GM06990 (cell line): ENCODE measurements around the gene IRX4.

Source experiments
- DNase-seq: peaks from one replicate; pipeline ENCODE4 v3.0.0-alpha.2; 2011; ENCODE audit not compliant: insufficient read length; ENCODE audit errors: extremely low read depth
- H3K27me3 ChIP-seq: replicated peaks from 2 replicates; pipeline ENCODE4 v1.6.0; 2011; ENCODE audit warnings: low read length; ENCODE audit not compliant: control insufficient read depth, insufficient read depth
- H3K36me3 ChIP-seq: 2 replicates; pipeline ENCODE4 v1.5.1; 2011; ENCODE audit warnings: low read length; ENCODE audit not compliant: control insufficient read depth, insufficient read depth
- H3K4me3 ChIP-seq: replicated peaks from 2 replicates; pipeline ENCODE4 v1.5.1; 2011; ENCODE audit warnings: low read depth, mild to moderate bottlenecking, control low read depth, low read length
- CTCF ChIP-seq: IDR thresholded peaks from 2 replicates; pipeline ENCODE4 v1.5.1; 2011; ENCODE audit warnings: low read length, control low read depth, mild to moderate bottlenecking, inconsistent platforms; ENCODE audit not compliant: insufficient read depth, poor library complexity, severe bottlenecking

IRX4 gene

GRCh38 chr5:1897386-1897785 lies 14.7 kb upstream of the IRX4 start:
- peaks cover 8% of the 10 kb centered on the region for H3K27me3 ChIP-seq
- no peaks in the 10 kb centered on the region for H3K36me3 ChIP-seq
- no peak for TF ChIP-seq CTCF
- H3K4me3 ChIP-seq = no peak overlapping the region
- no peak for DNase-seq

GRCh38 chr5:1896602-1897376 lies 14.1 kb upstream of the IRX4 start:
- no peak overlapping the region for H3K4me3 ChIP-seq
- no peaks in the 10 kb centered on the region for H3K36me3 ChIP-seq
- H3K27me3 ChIP-seq = peaks cover 9% of the 10 kb centered on the region
- no peak for TF ChIP-seq CTCF
- no peak for DNase-seq

GRCh38 chr5:1895739-1896420 lies 13.2 kb upstream of the IRX4 start:
- no peak for DNase-seq
- no peak for TF ChIP-seq CTCF
- Histone ChIP-seq H3K27me3 (peaks cover 9% of the 10 kb centered on the region), H3K36me3 (no peaks in the 10 kb centered on the region), H3K4me3 (no peak overlapping the region)

GRCh38 chr5:1894243-1894642 lies 11.5 kb upstream of the IRX4 start:
- Histone ChIP-seq H3K4me3 (no peak overlapping the region), H3K27me3 (peaks cover 9% of the 10 kb centered on the region)

GRCh38 chr5:1893754-1894153 lies 11.0 kb upstream of the IRX4 start:
- Histone ChIP-seq H3K27me3 (peaks cover 9% of the 10 kb centered on the region), H3K4me3 (no peak overlapping the region), H3K36me3 (no peaks in the 10 kb centered on the region)
- no peak for TF ChIP-seq CTCF
- DNase-seq = no peak

More at GRCh38 chr5:1894243-1894642, 11.5 kb upstream of the IRX4 start:
- no peaks in the 10 kb centered on the region for H3K36me3 ChIP-seq
- TF ChIP-seq CTCF = no peak
- no peak for DNase-seq
